ENCODE results near the gene DYNLL1. TPM values are rescaled to one million over a fixed set of nuclear protein-coding genes. Genes with fewer than 3 reads are reported as not detected.

Gene DYNLL1
- total and polyA plus RNA-seq, 2 of the 4 experiments (the other 2 are of a cell fraction), result 663 to 696 TPM

GRCh38 chr12:120489018-120489417 is 6.9 kb upstream of the DYNLL1 start:
- ChIA-PET POLR2A (ENCODE audit: unreplicated experiment) (no interaction called here), CTCF (interaction anchor here (0.6 kb wide), 1 partner anchor 186 kb away, joined by 6 read pairs; no protein-coding TSS in a partner anchor)
- H4K20me1 ChIP-seq (ENCODE audit: insufficient read depth, low read length), result no peaks in the 10 kb centered on the region
- no peak overlapping the region for H2BK120ac ChIP-seq (ENCODE audit: low read depth, low read length)
- H2AK9ac ChIP-seq (replicated peaks; ENCODE audit: low read depth, low read length, poor library complexity), result peak overlapping the region; percentile 51
- H2BK15ac ChIP-seq (ENCODE audit: low read depth, low read length), result no peak overlapping the region
- no peaks in the 10 kb centered on the region for H3K4me1 ChIP-seq (ENCODE audit: control insufficient read depth, insufficient read depth, low read length)
- no peak overlapping the region for H3K18ac ChIP-seq (ENCODE audit: low read depth, low read length)
- H3K23ac ChIP-seq (ENCODE audit: low read depth, low read length), result no peak overlapping the region
- no peak for TF ChIP-seq NFE2L2 (IDR thresholded peaks at IDR 0.05; ENCODE audit: low read depth, low read length)
- no peak for TF ChIP-seq RFX5 (IDR thresholded peaks at IDR 0.05; ENCODE audit: low read depth, low read length)
- TF ChIP-seq CHD1 (IDR thresholded peaks at IDR 0.05; ENCODE audit: low read depth, low read length), result no peak
- peak; percentile 49 for DNase-seq
- BruUV-seq (replicated peaks), result no TSS peak
- H4K5ac ChIP-seq (ENCODE audit: low read depth, low read length), result no peak overlapping the region
- H3K4ac ChIP-seq (ENCODE audit: low read depth, low read length), result no peak overlapping the region
- WGBS, 2 experiments (ENCODE audit: extremely low coverage in 2 of 2, insufficient read length in 1 of 2), result 81% methylated on average over 4 of the region's 4 CpGs; no CpG with 5 or more reads in 1 of the 2 experiments
- dilution Hi-C loops (cut with HindIII; ENCODE audit: low sequenced_read_pairs, unreplicated experiment), result no loop called here
- in situ Hi-C loops (cut with MboI; ENCODE audit: low sequenced_read_pairs), result no loop called here
- H3K9me3 ChIP-seq (ENCODE audit: control insufficient read depth, insufficient read depth, low read length), result no peaks in the 10 kb centered on the region
- H3K9ac ChIP-seq (ENCODE audit: low read depth, low read length), result no peak overlapping the region
- H3K4me3 ChIP-seq (ENCODE audit: insufficient read depth, low read depth, low read length), result no peak overlapping the region
- H2AK5ac ChIP-seq (ENCODE audit: low read depth, low read length), result no peak overlapping the region
- H3K79me1 ChIP-seq (ENCODE audit: low read depth in 1 of 2, low read length in 2 of 2), result peaks cover 8 to 25% of the 10 kb centered on the region in 2 experiments
- H2BK20ac ChIP-seq (ENCODE audit: low read depth, low read length), result no peak overlapping the region
- peaks cover 6% of the 10 kb centered on the region for H3K9me1 ChIP-seq (ENCODE audit: insufficient read depth, low read length)
- H3K27me3 ChIP-seq (ENCODE audit: control insufficient read depth, insufficient read depth, low read length), result no peaks in the 10 kb centered on the region
- H3K56ac ChIP-seq (ENCODE audit: extremely low read depth, insufficient read depth, low read length), result no peak overlapping the region
- H3K4me2 ChIP-seq (ENCODE audit: low read depth, low read length), result no peak overlapping the region
- H3K14ac ChIP-seq (replicated peaks; ENCODE audit: low read depth, low read length), result no peak overlapping the region
- H2BK5ac ChIP-seq (ENCODE audit: low read depth, low read length, poor library complexity, severe bottlenecking), result no peak overlapping the region
- intact Hi-C loops (cut with micrococcal nuclease), result no loop called here
- H3K36me3 ChIP-seq (ENCODE audit: control insufficient read depth, insufficient read depth, low read length), result peaks cover 6% of the 10 kb centered on the region
- ATAC-seq (ENCODE audit: low read depth), result peak; percentile 40; the same call in 1 of the 2 replicates
- H2AFZ ChIP-seq (replicated peaks; ENCODE audit: low read length, poor library complexity), result no peak overlapping the region
- no peak overlapping the region for H4K8ac ChIP-seq (ENCODE audit: low read depth in 2 of 2, low read length in 2 of 2)
- no peak overlapping the region for H3K27ac ChIP-seq (ENCODE audit: insufficient read depth, low read length)
- no peak overlapping the region for H4K91ac ChIP-seq (ENCODE audit: insufficient read depth, low read depth, low read length)

Measured in IMR-90 (cell line).